IPS-18a (cell line): Measurements from ENCODE around the gene SLAIN2.
"Not testable (repeated sequence)": the region's sequence is repeated elsewhere in the genome, so short reads cannot be mapped to it uniquely, and the experiment has no call there.

ENCODE experiments used
- H3K27ac ChIP-seq: one replicate; pipeline ENCODE4 v1.5.1; 2013; ENCODE audit warnings: low read length
- H3K27me3 ChIP-seq: one replicate; pipeline ENCODE4 v1.6.1; 2013; ENCODE audit warnings: mild to moderate bottlenecking, low read length; ENCODE audit not compliant: control insufficient read depth, insufficient read depth
- H3K36me3 ChIP-seq: one replicate; pipeline ENCODE4 v1.6.1; 2013; ENCODE audit warnings: low read depth, low read length; ENCODE audit not compliant: control insufficient read depth
- H3K4me1 ChIP-seq: one replicate; pipeline ENCODE4 v1.6.1; 2013; ENCODE audit warnings: low read depth, low read length; ENCODE audit not compliant: control insufficient read depth
- H3K4me3 ChIP-seq: one replicate; pipeline ENCODE4 v1.5.1; 2013; ENCODE audit warnings: low read length
- H3K9ac ChIP-seq: one replicate; pipeline ENCODE4 v1.6.1; 2013; ENCODE audit warnings: mild to moderate bottlenecking, low read length, moderate library complexity
- H3K9me3 ChIP-seq: one replicate; pipeline ENCODE4 v1.6.1; 2013; ENCODE audit warnings: low read depth, low read length; ENCODE audit not compliant: control insufficient read depth

Gene SLAIN2

GRCh38 chr4:48340965-48341775, at the start of gene SLAIN2:
TSS of gene SLAIN2 (plus strand) at chr4:48341529. CDS start at chr4:48341740, 211 bp downstream.
- H3K36me3 ChIP-seq = no peaks in the 10 kb centered on the region
- no peaks in the 10 kb centered on the region for H3K9me3 ChIP-seq
- peak within 1 kb of the TSS; percentile 83 for H3K9ac ChIP-seq
- H3K27ac ChIP-seq = peak within 1 kb of the TSS; percentile 85
- H3K4me1 ChIP-seq = peaks cover 30% of the 10 kb centered on the region
- no peaks in the 10 kb centered on the region for H3K27me3 ChIP-seq
- peak within 1 kb of the TSS; percentile 99 for H3K4me3 ChIP-seq

GRCh38 chr4:48292218-48292790, 49.0 kb upstream of the SLAIN2 start:
- not testable (repeated sequence) for H3K4me1 ChIP-seq, H3K4me3 ChIP-seq, H3K27ac ChIP-seq, H3K36me3 ChIP-seq, H3K27me3 ChIP-seq, H3K9ac ChIP-seq, H3K9me3 ChIP-seq

GRCh38 chr4:48295116-48295515, 46.2 kb upstream of the SLAIN2 start:
- H3K27me3 ChIP-seq = no peaks in the 10 kb centered on the region
- no peaks in the 10 kb centered on the region for H3K9me3 ChIP-seq
- H3K4me3 ChIP-seq = no peak overlapping the region
- H3K9ac ChIP-seq = no peak overlapping the region
- H3K27ac ChIP-seq = no peak overlapping the region
- H3K4me1 ChIP-seq = no peaks in the 10 kb centered on the region
- H3K36me3 ChIP-seq = no peaks in the 10 kb centered on the region

GRCh38 chr4:48296365-48296764, 45.0 kb upstream of the SLAIN2 start:
- H3K27me3 ChIP-seq = no peaks in the 10 kb centered on the region
- no peak overlapping the region for H3K27ac ChIP-seq
- H3K9ac ChIP-seq = no peak overlapping the region
- no peak overlapping the region for H3K4me3 ChIP-seq
- no peaks in the 10 kb centered on the region for H3K9me3 ChIP-seq
- H3K36me3 ChIP-seq = no peaks in the 10 kb centered on the region
- no peaks in the 10 kb centered on the region for H3K4me1 ChIP-seq

- no peaks in the 10 kb centered on the region for H3K27me3 ChIP-seq
- no peaks in the 10 kb centered on the region for H3K4me1 ChIP-seq
- H3K9ac ChIP-seq = no peak overlapping the region
- H3K9me3 ChIP-seq = no peaks in the 10 kb centered on the region
- H3K36me3 ChIP-seq = no peaks in the 10 kb centered on the region
- no peak overlapping the region for H3K27ac ChIP-seq
- no peak overlapping the region for H3K4me3 ChIP-seq
Measured at GRCh38 chr4:48297256-48297846, 44.0 kb upstream of the SLAIN2 start.

- no peak overlapping the region for H3K9ac ChIP-seq
- no peaks in the 10 kb centered on the region for H3K4me1 ChIP-seq
- H3K9me3 ChIP-seq = no peaks in the 10 kb centered on the region
- H3K4me3 ChIP-seq = no peak overlapping the region
- H3K27me3 ChIP-seq = no peaks in the 10 kb centered on the region
- no peaks in the 10 kb centered on the region for H3K36me3 ChIP-seq
- H3K27ac ChIP-seq = no peak overlapping the region
Measured at GRCh38 chr4:48299560-48299959, 41.8 kb upstream of the SLAIN2 start.

- Histone ChIP-seq H3K9ac (no peak overlapping the region), H3K27ac (no peak overlapping the region), H3K27me3 (no peaks in the 10 kb centered on the region), H3K4me1 (no peaks in the 10 kb centered on the region), H3K36me3 (no peaks in the 10 kb centered on the region), H3K9me3 (no peaks in the 10 kb centered on the region), H3K4me3 (no peak overlapping the region)
Measured at GRCh38 chr4:48300004-48300403, 41.3 kb upstream of the SLAIN2 start.

- Histone ChIP-seq H3K27ac (no peak overlapping the region), H3K4me3 (no peak overlapping the region), H3K4me1 (no peaks in the 10 kb centered on the region), H3K9me3 (no peaks in the 10 kb centered on the region), H3K27me3 (no peaks in the 10 kb centered on the region), H3K36me3 (no peaks in the 10 kb centered on the region), H3K9ac (no peak overlapping the region)
Measured at GRCh38 chr4:48305508-48305907, 35.8 kb upstream of the SLAIN2 start.

GRCh38 chr4:48307528-48307927, 33.8 kb upstream of the SLAIN2 start:
- Histone ChIP-seq H3K4me1 (no peaks in the 10 kb centered on the region), H3K27me3 (no peaks in the 10 kb centered on the region), H3K9ac (no peak overlapping the region), H3K27ac (no peak overlapping the region), H3K36me3 (no peaks in the 10 kb centered on the region), H3K9me3 (no peaks in the 10 kb centered on the region), H3K4me3 (no peak overlapping the region)

GRCh38 chr4:48308901-48309300, 32.4 kb upstream of the SLAIN2 start:
- no peaks in the 10 kb centered on the region for H3K9me3 ChIP-seq
- no peaks in the 10 kb centered on the region for H3K27me3 ChIP-seq
- no peaks in the 10 kb centered on the region for H3K4me1 ChIP-seq
- no peak overlapping the region for H3K27ac ChIP-seq
- H3K36me3 ChIP-seq = no peaks in the 10 kb centered on the region
- no peak overlapping the region for H3K4me3 ChIP-seq
- H3K9ac ChIP-seq = no peak overlapping the region

- H3K9ac ChIP-seq = no peak overlapping the region
- H3K4me1 ChIP-seq = no peaks in the 10 kb centered on the region
- no peaks in the 10 kb centered on the region for H3K9me3 ChIP-seq
- no peak overlapping the region for H3K27ac ChIP-seq
- no peaks in the 10 kb centered on the region for H3K36me3 ChIP-seq
- no peak overlapping the region for H3K4me3 ChIP-seq
- no peaks in the 10 kb centered on the region for H3K27me3 ChIP-seq
Measured at GRCh38 chr4:48311896-48312295, 29.4 kb upstream of the SLAIN2 start.

GRCh38 chr4:48314746-48315145, 26.6 kb upstream of the SLAIN2 start:
- not testable (repeated sequence) for H3K27me3 ChIP-seq, H3K9ac ChIP-seq, H3K27ac ChIP-seq, H3K36me3 ChIP-seq, H3K9me3 ChIP-seq, H3K4me1 ChIP-seq, H3K4me3 ChIP-seq
